ENCODE data around the gene SGCD.

DNA sequence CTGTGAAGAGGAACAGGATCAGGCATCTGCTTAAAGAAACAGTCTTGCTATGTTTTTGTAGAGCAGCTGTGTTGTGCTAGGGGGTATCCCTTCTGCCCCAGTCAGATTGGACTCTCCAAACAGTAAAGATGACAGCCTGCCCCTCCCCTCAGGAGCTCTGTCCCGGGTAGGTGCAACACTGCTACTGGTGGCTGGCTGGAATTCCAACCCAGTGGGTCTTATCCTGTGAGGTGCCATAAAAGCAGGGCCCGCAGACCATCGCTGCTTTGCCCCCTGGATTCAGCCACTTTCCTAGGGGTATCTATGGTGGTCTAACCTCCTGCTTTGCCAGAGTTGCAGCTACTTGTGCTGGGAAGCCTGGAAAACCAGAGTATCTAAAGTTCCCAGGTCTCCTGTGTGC is 408.5 kb downstream of the SGCD start:
- TF ChIP-seq FOXP2 (optimal IDR thresholded peaks at IDR 0.05; ENCODE audit: control extremely low read depth, extremely low read length, insufficient read depth), result no peak
- TF ChIP-seq EZH2 (IDR thresholded peaks at IDR 0.05), result no peak
